HEK293 (cell line): ENCODE measurements around the gene DES.

Experiments
- CTCF ChIA-PET: fragments of 350-600 bp; formaldehyde crosslinking; extraction: SDS; loops from one replicate; lab custom pipeline; 2021; ENCODE audit warnings: antibody characterized with exemption; lab: Yijun Ruan, JAX
- POLR2A ChIA-PET: fragments of 300-600 bp; formaldehyde crosslinking; extraction: SDS; loops from one replicate; lab custom pipeline; 2020; ENCODE audit warnings: antibody characterized with exemption, inconsistent platforms; lab: Yijun Ruan, JAX
- H3K27ac ChIP-seq: fragments of 200-500 bp; sonication (Bioruptor generic); 2 replicates; pipeline ENCODE4 v1.5.1; 2014; ENCODE audit warnings: low read depth, low read length, control low read depth, inconsistent platforms; ENCODE audit errors: extremely low read depth
- H3K36me3 ChIP-seq, 2 experiments: fragments of 200-500 bp in 1 of 2; sonication (Bioruptor generic) in 1 of 2; 1 replicate in 1 of 2; 2 replicates in 1 of 2; pipeline ENCODE4 v1.5.1; 2014 to 2017; ENCODE audit warnings: inconsistent platforms in 2 of 2, low read length in 2 of 2; ENCODE audit not compliant: control insufficient read depth in 2 of 2, insufficient read depth in 1 of 2
- H3K4me1 ChIP-seq: fragments of 200-500 bp; sonication (Bioruptor generic); 2 replicates; pipeline ENCODE4 v1.5.1; 2014; ENCODE audit warnings: mild to moderate bottlenecking, low read length, inconsistent platforms; ENCODE audit not compliant: control insufficient read depth, insufficient read depth
- H3K4me3 ChIP-seq: 2 replicates; pipeline ENCODE4 v1.5.1; 2011; ENCODE audit warnings: low read depth, mild to moderate bottlenecking, control low read depth, low read length, moderate library complexity
- H3K9me3 ChIP-seq: fragments of 200-500 bp; sonication (Bioruptor generic); 2 replicates; pipeline ENCODE4 v1.5.1; 2014; ENCODE audit warnings: low read depth, low read length, inconsistent platforms; ENCODE audit not compliant: control insufficient read depth, insufficient read depth
- GLIS2 ChIP-seq: fragments of 450-650 bp; formaldehyde crosslinking; IDR thresholded peaks from 2 replicates; pipeline ENCODE4 v1.5.1; 2016; ENCODE audit warnings: missing biosample characterization, missing genetic modification characterization
- HOXD13 ChIP-seq: sonication (generic); formaldehyde crosslinking; IDR thresholded peaks from 2 replicates; pipeline ENCODE4 v1.8.0; 2022; ENCODE audit warnings: missing genetic modification reagents, borderline replicate concordance
- KLF16 ChIP-seq: fragments of 450-650 bp; formaldehyde crosslinking; IDR thresholded peaks from 2 replicates; pipeline ENCODE4 v1.5.1; 2017; ENCODE audit warnings: missing biosample characterization, missing genetic modification characterization
- KLF9 ChIP-seq: fragments of 450-650 bp; formaldehyde crosslinking; IDR thresholded peaks from 2 replicates; pipeline ENCODE4 v1.5.1; 2016; ENCODE audit warnings: missing biosample characterization, missing genetic modification characterization, low read depth
- MEIS1 ChIP-seq: sonication (generic); formaldehyde crosslinking; IDR thresholded peaks from 2 replicates; pipeline ENCODE4 v1.8.1; 2022; ENCODE audit warnings: missing genetic modification reagents, mild to moderate bottlenecking, borderline replicate concordance
- PRDM1 ChIP-seq: fragments of 450-650 bp; formaldehyde crosslinking; IDR thresholded peaks from 2 replicates; pipeline ENCODE4; 2016; ENCODE audit warnings: missing biosample characterization, missing genetic modification characterization
- RBAK ChIP-seq: fragments of 450-650 bp; formaldehyde crosslinking; IDR thresholded peaks from 2 replicates; pipeline ENCODE4 v1.5.1; 2016; ENCODE audit warnings: missing biosample characterization, missing genetic modification characterization
- ZBTB17 ChIP-seq: fragments of 450-650 bp; formaldehyde crosslinking; IDR thresholded peaks from 2 replicates; pipeline ENCODE4 v1.5.1; 2016; ENCODE audit warnings: missing biosample characterization, missing genetic modification characterization
- ZBTB20 ChIP-seq: fragments of 450-650 bp; formaldehyde crosslinking; IDR thresholded peaks from 2 replicates; pipeline ENCODE4 v1.5.1; 2016; ENCODE audit warnings: missing biosample characterization, missing genetic modification characterization
- ZFHX2 ChIP-seq: fragments of 450-650 bp; formaldehyde crosslinking; conservative IDR thresholded peaks from 2 replicates; pipeline ENCODE4 v1.5.1; 2016; ENCODE audit warnings: missing biosample characterization, missing genetic modification characterization
- ZFP3 ChIP-seq: fragments of 450-650 bp; formaldehyde crosslinking; IDR thresholded peaks from 2 replicates; pipeline ENCODE4 v1.5.1; 2016; ENCODE audit warnings: low read depth, missing biosample characterization, missing genetic modification characterization
- ZNF10 ChIP-seq: fragments of 450-650 bp; formaldehyde crosslinking; IDR thresholded peaks from 2 replicates; pipeline ENCODE4 v1.5.1; 2017; ENCODE audit warnings: missing biosample characterization, missing genetic modification characterization
- ZNF112 ChIP-seq: fragments of 450-650 bp; formaldehyde crosslinking; IDR thresholded peaks from 2 replicates; pipeline ENCODE4 v1.5.0; 2017; ENCODE audit warnings: missing biosample characterization, missing genetic modification characterization
- ZNF174 ChIP-seq: fragments of 450-650 bp; formaldehyde crosslinking; IDR thresholded peaks from 2 replicates; pipeline ENCODE4 v1.5.0; 2017; ENCODE audit warnings: missing biosample characterization, mild to moderate bottlenecking, missing genetic modification characterization
- ZNF202 ChIP-seq: fragments of 450-650 bp; formaldehyde crosslinking; IDR thresholded peaks from 2 replicates; pipeline ENCODE4 v1.5.1; 2016; ENCODE audit warnings: missing biosample characterization, missing genetic modification characterization, borderline replicate concordance
- ZNF335 ChIP-seq: fragments of 450-650 bp; formaldehyde crosslinking; conservative IDR thresholded peaks from 2 replicates; pipeline ENCODE4 v1.5.1; 2016; ENCODE audit warnings: missing biosample characterization, missing genetic modification characterization
- ZNF37A ChIP-seq: fragments of 450-650 bp; IDR thresholded peaks from 2 replicates; pipeline ENCODE4 v1.5.1; 2018; ENCODE audit warnings: missing biosample characterization, missing genetic modification characterization
- ZNF394 ChIP-seq: fragments of 450-650 bp; formaldehyde crosslinking; IDR thresholded peaks from 2 replicates; pipeline ENCODE4 v1.5.1; 2016; ENCODE audit warnings: missing biosample characterization, missing genetic modification characterization, mild to moderate bottlenecking, moderate library complexity, borderline replicate concordance
- ZNF404 ChIP-seq: fragments of 450-650 bp; formaldehyde crosslinking; IDR thresholded peaks from 2 replicates; pipeline ENCODE4 v1.5.1; 2017; ENCODE audit warnings: missing biosample characterization, missing genetic modification characterization
- ZNF560 ChIP-seq: fragments of 450-650 bp; formaldehyde crosslinking; IDR thresholded peaks from 2 replicates; pipeline ENCODE4 v1.5.1; 2017; ENCODE audit warnings: missing biosample characterization, missing genetic modification characterization, borderline replicate concordance
- ZNF623 ChIP-seq: fragments of 450-650 bp; formaldehyde crosslinking; IDR thresholded peaks from 2 replicates; pipeline ENCODE4 v1.5.1; 2016; ENCODE audit warnings: missing biosample characterization, missing genetic modification characterization
- ZNF654 ChIP-seq: fragments of 450-650 bp; formaldehyde crosslinking; IDR thresholded peaks from 2 replicates; pipeline ENCODE4 v1.5.1; 2016; ENCODE audit warnings: low read depth, missing biosample characterization, missing genetic modification characterization
- ZNF660 ChIP-seq: fragments of 450-650 bp; IDR thresholded peaks from 2 replicates; pipeline ENCODE4 v1.5.1; 2018; ENCODE audit warnings: missing biosample characterization, mild to moderate bottlenecking, missing genetic modification characterization
- ZNF670 ChIP-seq: fragments of 450-650 bp; formaldehyde crosslinking; IDR thresholded peaks from 2 replicates; pipeline ENCODE4 v1.5.1; 2016; ENCODE audit warnings: missing biosample characterization, missing genetic modification characterization, low read depth
- ZNF677 ChIP-seq: fragments of 450-650 bp; IDR thresholded peaks from 2 replicates; pipeline ENCODE4 v1.5.0; 2018; ENCODE audit warnings: missing biosample characterization, mild to moderate bottlenecking, missing genetic modification characterization, moderate library complexity
- ZSCAN23 ChIP-seq: fragments of 450-650 bp; formaldehyde crosslinking; IDR thresholded peaks from 2 replicates; pipeline ENCODE4 v1.5.1; 2016; ENCODE audit warnings: missing biosample characterization, missing genetic modification characterization
- TF ChIP-seq, protein P1 (sequence below): fragments of 450-650 bp; formaldehyde crosslinking; IDR thresholded peaks from 2 replicates; pipeline ENCODE4 v1.5.1; 2016; ENCODE audit warnings: missing biosample characterization, missing genetic modification characterization

DES gene

GRCh38 chr2:219400562-219400961, 17.6 kb upstream of the DES start (continued):
- no peak for TF ChIP-seq KLF16 (tag by site-specific recombination)
- TF ChIP-seq, all 188 proteins: peak for 4

GRCh38 chr2:219401606-219402005, 16.6 kb upstream of the DES start:
- POLR2A ChIA-PET = no interaction called here
- CTCF ChIA-PET = interaction anchor here (0.5 to 9.6 kb wide), 23 partner anchors 11 to 229 kb away, joined by 3 to 196 read pairs (median 5); partner anchors contain the start of genes ASIC4, DNPEP and GMPPA
- H3K9me3 ChIP-seq = no peaks in the 10 kb centered on the region
- no peak overlapping the region for H3K4me3 ChIP-seq
- H3K36me3 ChIP-seq = no peaks in the 10 kb centered on the region
- H3K27ac ChIP-seq = no peak overlapping the region
- TF ChIP-seq KLF16 (tag by site-specific recombination) (no peak), ZNF560 (tag by site-specific recombination) (no peak), ZNF394 (tag by site-specific recombination) (no peak), MEIS1 (CRISPR knock-in tag) (no peak), ZNF37A (tag by site-specific recombination) (no peak), ZNF404 (tag by site-specific recombination) (no peak), ZNF202 (tag by site-specific recombination) (no peak), HOXD13 (CRISPR knock-in tag) (no peak), ZSCAN23 (tag by site-specific recombination) (no peak), ZNF623 (tag by site-specific recombination) (no peak), RBAK (no peak), PRDM1 (tag by site-specific recombination) (no peak), ZNF174 (tag by site-specific recombination) (no peak), ZFP3 (tag by site-specific recombination) (no peak)
- TF ChIP-seq, protein P1, sequence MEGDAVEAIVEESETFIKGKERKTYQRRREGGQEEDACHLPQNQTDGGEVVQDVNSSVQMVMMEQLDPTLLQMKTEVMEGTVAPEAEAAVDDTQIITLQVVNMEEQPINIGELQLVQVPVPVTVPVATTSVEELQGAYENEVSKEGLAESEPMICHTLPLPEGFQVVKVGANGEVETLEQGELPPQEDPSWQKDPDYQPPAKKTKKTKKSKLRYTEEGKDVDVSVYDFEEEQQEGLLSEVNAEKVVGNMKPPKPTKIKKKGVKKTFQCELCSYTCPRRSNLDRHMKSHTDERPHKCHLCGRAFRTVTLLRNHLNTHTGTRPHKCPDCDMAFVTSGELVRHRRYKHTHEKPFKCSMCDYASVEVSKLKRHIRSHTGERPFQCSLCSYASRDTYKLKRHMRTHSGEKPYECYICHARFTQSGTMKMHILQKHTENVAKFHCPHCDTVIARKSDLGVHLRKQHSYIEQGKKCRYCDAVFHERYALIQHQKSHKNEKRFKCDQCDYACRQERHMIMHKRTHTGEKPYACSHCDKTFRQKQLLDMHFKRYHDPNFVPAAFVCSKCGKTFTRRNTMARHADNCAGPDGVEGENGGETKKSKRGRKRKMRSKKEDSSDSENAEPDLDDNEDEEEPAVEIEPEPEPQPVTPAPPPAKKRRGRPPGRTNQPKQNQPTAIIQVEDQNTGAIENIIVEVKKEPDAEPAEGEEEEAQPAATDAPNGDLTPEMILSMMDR (tag by site-specific recombination) = no peak
- H3K4me1 ChIP-seq = peaks cover 19% of the 10 kb centered on the region

DNA sequence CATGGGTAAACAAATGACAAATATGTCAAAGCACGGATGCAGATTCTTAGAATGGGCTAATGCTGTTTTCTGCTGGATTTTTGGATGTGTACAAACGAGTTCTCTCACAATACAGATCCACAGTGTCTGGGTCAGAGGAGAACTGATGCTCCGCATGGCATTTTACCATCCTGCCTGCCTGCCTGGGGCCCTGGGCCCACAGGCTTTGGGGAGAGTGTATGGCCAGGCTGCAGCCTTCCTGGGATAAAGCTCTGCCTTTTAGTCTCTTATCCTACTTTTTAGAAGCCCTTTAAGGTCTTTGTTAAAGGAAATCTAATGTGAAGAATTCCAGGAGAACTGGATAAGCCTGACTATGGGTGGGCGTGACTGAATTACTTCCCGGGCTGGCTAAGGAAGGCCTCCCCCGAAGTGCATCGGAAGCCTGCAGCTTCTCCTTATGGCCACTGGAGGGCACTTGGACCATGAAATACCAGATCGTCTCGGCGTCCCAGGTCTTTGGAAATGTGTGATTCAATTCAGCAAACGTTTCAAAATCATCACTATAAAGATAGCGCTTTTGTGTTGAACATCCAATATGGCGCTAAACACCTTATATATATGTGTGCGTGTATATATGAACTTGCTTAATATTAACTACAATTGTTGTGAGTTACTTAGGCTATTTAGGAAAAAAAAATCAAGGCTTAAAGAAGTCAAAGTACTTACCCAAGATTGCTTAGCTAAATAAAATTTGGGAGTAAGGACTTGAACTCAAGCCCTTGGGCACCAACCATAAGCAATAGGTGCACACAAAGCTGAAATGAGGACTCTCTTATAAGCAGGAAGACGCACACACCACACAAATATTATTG, 15.3 kb upstream of the DES start:
- POLR2A ChIA-PET = interaction anchor here (0.8 to 1.3 kb wide), 2 partner anchors 10 to 13 kb away, joined by 3 read pairs; no protein-coding TSS in a partner anchor
- H3K36me3 ChIP-seq = no peaks in the 10 kb centered on the region
- TF ChIP-seq ZFHX2 (tag by site-specific recombination) = peak; percentile 28; the same call in 1 of the 2 replicates
- peak; percentile 82 for TF ChIP-seq ZNF654 (tag by site-specific recombination)
- TF ChIP-seq, protein P1 (tag by site-specific recombination) = peak; percentile 69
- TF ChIP-seq ZNF112 = no peak
- TF ChIP-seq ZNF10 = no peak
- 0 out of 2 replicates have a peak, but pooled peaks have one; percentile 13 for TF ChIP-seq GLIS2 (tag by site-specific recombination)
- TF ChIP-seq ZNF660 = 0 out of 2 replicates have a peak, but pooled peaks have one; percentile 29
- 0 out of 2 replicates have a peak, but pooled peaks have one; percentile 5 for TF ChIP-seq ZNF335 (tag by site-specific recombination)
- no peak for TF ChIP-seq ZNF677 (tag by site-specific recombination)
- no peak for TF ChIP-seq ZBTB20 (tag by site-specific recombination)
- TF ChIP-seq KLF9 = peak; percentile 71
- no peak for TF ChIP-seq ZBTB17 (tag by site-specific recombination)
- no peak for TF ChIP-seq ZNF670
- peaks cover 19% of the 10 kb centered on the region for H3K4me1 ChIP-seq
- CTCF ChIA-PET = interaction anchor here (0.5 to 9.6 kb wide), 46 partner anchors 10 to 886 kb away, joined by 3 to 196 read pairs (median 4); partner anchors contain the start of genes ASIC4, DNPEP and GMPPA
- no peak overlapping the region for H3K4me3 ChIP-seq
- H3K27ac ChIP-seq = no peak overlapping the region
- H3K9me3 ChIP-seq = no peaks in the 10 kb centered on the region
